ENCODE measurements around the gene ILF3. TPM values are rescaled to one million over a fixed set of nuclear protein-coding genes. Genes with fewer than 3 reads are reported as not detected.

Gene ILF3
- total and polyA plus RNA-seq, 10 of the 15 experiments (the other 5 are each of a cell fraction or from before 2014, with no cell fraction given): 28.1 to 383 (median 176) TPM

DNA sequence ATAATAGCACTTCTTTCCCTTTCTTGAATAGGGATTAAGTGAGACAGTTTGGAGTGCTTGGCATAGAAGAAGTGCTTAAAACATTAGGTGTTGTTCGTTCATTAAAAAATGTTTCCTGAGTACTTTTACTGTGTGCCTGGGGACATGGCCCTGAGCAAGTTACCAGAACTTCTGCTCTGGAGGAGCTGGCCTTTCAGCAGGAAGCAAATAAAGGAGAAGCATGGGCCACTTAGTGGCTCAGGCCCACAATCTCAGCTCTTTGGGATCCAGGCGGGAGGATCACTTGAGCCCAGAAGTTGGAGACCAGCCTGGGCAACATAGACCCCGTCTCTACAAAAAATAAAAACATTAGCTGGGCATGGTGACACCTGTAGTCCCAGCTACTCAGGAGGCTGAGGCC lies 69.4 kb downstream of the ILF3 start:
- Histone ChIP-seq H3K4me2 (ENCODE audit: control insufficient read depth, insufficient read depth) (no peak overlapping the region), H3K36me3 (ENCODE audit: control insufficient read depth in 2 of 2, insufficient read depth in 2 of 2, low read length in 1 of 2) (peaks cover 0 to 12% of the 10 kb centered on the region in 2 experiments; a peak in 3 of 4 replicates), H3K9me3 (replicated peaks; ENCODE audit: control insufficient read depth, insufficient read depth, low read length) (no peaks in the 10 kb centered on the region), H3K27me3 (replicated peaks in 1 of 2; ENCODE audit: control insufficient read depth in 2 of 2, insufficient read depth in 2 of 2, low read length in 1 of 2) (no peaks in the 10 kb centered on the region), H3K79me2 (ENCODE audit: control insufficient read depth, insufficient read depth, low read length) (peaks cover 86% of the 10 kb centered on the region), H3K9ac (ENCODE audit: control insufficient read depth, insufficient read depth, low read length) (no peak overlapping the region), H4K20me1 (ENCODE audit: control insufficient read depth, insufficient read depth) (peaks cover 24% of the 10 kb centered on the region), H3K4me3 (no peak overlapping the region), H2AFZ (ENCODE audit: control insufficient read depth, low read depth, low read length) (no peak overlapping the region), H3K4me1 (ENCODE audit: control insufficient read depth, insufficient read depth, low read length) (peaks cover 11% of the 10 kb centered on the region), H3K27ac (ENCODE audit: control insufficient read depth, insufficient read depth) (no peak overlapping the region)
- no peak for FAIRE-seq
- ChIA-PET RAD21 (ENCODE audit: unreplicated experiment) (no interaction called here), CTCF (interaction anchor here (0.6 to 1.1 kb wide), 2 partner anchors 13 to 142 kb away, joined by 4 read pairs; no protein-coding TSS in a partner anchor), SMC1A (ENCODE audit: uncharacterized antibody, unreplicated experiment) (interaction anchor here (1.6 kb wide), 1 partner anchor 112 kb away, joined by 5 read pairs; the partner anchor contains the start of gene TMED1), POLR2A (no interaction called here)
- BruUV-seq (replicated peaks): no TSS peak
- 100% methylated on average over 3 of the region's 3 CpGs for WGBS (ENCODE audit: insufficient coverage, insufficient replicate concordance, low lambda C conversion rate, missing lambda C conversion rate)
- in situ Hi-C loops (cut with MboI) (no loop called here), intact Hi-C loops (cut with micrococcal nuclease; ENCODE audit: unreplicated experiment) (no loop called here)
- TF ChIP-seq ASH2L (IDR thresholded peaks at IDR 0.05; ENCODE audit: borderline replicate concordance, low read depth): no peak
- no peak for TF ChIP-seq CBX5 (IDR thresholded peaks at IDR 0.05; ENCODE audit: low read depth)
- TF ChIP-seq, protein P1, sequence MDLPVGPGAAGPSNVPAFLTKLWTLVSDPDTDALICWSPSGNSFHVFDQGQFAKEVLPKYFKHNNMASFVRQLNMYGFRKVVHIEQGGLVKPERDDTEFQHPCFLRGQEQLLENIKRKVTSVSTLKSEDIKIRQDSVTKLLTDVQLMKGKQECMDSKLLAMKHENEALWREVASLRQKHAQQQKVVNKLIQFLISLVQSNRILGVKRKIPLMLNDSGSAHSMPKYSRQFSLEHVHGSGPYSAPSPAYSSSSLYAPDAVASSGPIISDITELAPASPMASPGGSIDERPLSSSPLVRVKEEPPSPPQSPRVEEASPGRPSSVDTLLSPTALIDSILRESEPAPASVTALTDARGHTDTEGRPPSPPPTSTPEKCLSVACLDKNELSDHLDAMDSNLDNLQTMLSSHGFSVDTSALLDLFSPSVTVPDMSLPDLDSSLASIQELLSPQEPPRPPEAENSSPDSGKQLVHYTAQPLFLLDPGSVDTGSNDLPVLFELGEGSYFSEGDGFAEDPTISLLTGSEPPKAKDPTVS (IDR thresholded peaks at IDR 0.05; ENCODE audit: low read depth, low read length): no peak
- no peak for ATAC-seq
- no peak for DNase-seq (ENCODE audit: low read depth, low spot score)

DNA sequence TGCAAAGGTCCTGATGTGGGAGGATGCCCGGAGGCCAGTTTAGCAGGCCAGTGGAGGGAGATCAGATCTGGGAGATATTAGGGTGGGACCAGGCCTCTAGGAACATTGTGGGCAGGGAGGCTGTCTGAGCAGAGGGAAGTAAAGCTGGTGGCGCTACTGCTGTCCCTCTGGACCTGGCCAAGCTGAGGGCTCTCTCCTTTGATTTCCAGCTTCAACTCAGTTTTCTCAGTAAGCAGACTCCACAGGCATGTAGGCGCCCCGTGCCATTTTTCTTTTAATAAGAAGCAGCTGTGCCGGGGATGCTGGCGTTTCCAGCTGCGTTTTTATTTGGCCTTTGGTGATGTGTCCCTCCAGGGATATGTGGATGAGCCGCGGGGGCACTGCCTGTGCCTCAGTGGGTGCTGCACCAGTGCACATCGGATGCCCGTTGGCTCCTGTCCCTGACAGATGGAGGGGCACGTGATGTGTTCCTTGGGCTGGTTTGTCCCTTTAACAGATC lies 70.5 kb downstream of the ILF3 start:
- FAIRE-seq (no peak), DNase-seq (ENCODE audit: low read depth, low spot score) (no peak), ATAC-seq (no peak)
- Histone ChIP-seq H3K79me2 (ENCODE audit: control insufficient read depth, insufficient read depth, low read length) (peaks cover 83% of the 10 kb centered on the region), H3K27me3 (replicated peaks in 1 of 2; ENCODE audit: control insufficient read depth in 2 of 2, insufficient read depth in 2 of 2, low read length in 1 of 2) (no peaks in the 10 kb centered on the region), H3K9ac (ENCODE audit: control insufficient read depth, insufficient read depth, low read length) (no peak overlapping the region), H3K4me3 (no peak overlapping the region), H4K20me1 (ENCODE audit: control insufficient read depth, insufficient read depth) (peaks cover 15% of the 10 kb centered on the region), H3K27ac (ENCODE audit: control insufficient read depth, insufficient read depth) (no peak overlapping the region), H2AFZ (ENCODE audit: control insufficient read depth, low read depth, low read length) (no peak overlapping the region), H3K9me3 (replicated peaks; ENCODE audit: control insufficient read depth, insufficient read depth, low read length) (no peaks in the 10 kb centered on the region), H3K4me1 (ENCODE audit: control insufficient read depth, insufficient read depth, low read length) (peaks cover 8% of the 10 kb centered on the region), H3K36me3 (ENCODE audit: control insufficient read depth in 2 of 2, insufficient read depth in 2 of 2, low read length in 1 of 2) (peaks cover 1 to 12% of the 10 kb centered on the region in 2 experiments; a peak in 3 of 4 replicates), H3K4me2 (ENCODE audit: control insufficient read depth, insufficient read depth) (no peak overlapping the region)
- RAD21 ChIA-PET (ENCODE audit: unreplicated experiment): no interaction called here
- POLR2A ChIA-PET: no interaction called here
- intact Hi-C loops (cut with micrococcal nuclease; ENCODE audit: unreplicated experiment) (no loop called here), in situ Hi-C loops (cut with MboI) (no loop called here)
- 92% methylated on average over 12 of the region's 12 CpGs for WGBS (ENCODE audit: insufficient coverage, insufficient replicate concordance, low lambda C conversion rate, missing lambda C conversion rate)
- BruUV-seq (replicated peaks): TSS peak; percentile 32
- SMC1A ChIA-PET (ENCODE audit: uncharacterized antibody, unreplicated experiment): interaction anchor here (1.6 kb wide), 1 partner anchor 111 kb away, joined by 5 read pairs; the partner anchor contains the start of gene TMED1
- CTCF ChIA-PET: no interaction called here
- TF ChIP-seq NFXL1 (IDR thresholded peaks at IDR 0.05; ENCODE audit: borderline replicate concordance) (no peak), SMC3 (IDR thresholded peaks at IDR 0.05; ENCODE audit: borderline replicate concordance, low read length) (no peak), BMI1 (IDR thresholded peaks at IDR 0.05; ENCODE audit: borderline replicate concordance) (no peak), EP300 (IDR thresholded peaks at IDR 0.05; ENCODE audit: borderline replicate concordance in 1 of 2, control insufficient read depth in 1 of 2, low read depth in 2 of 2, low read length in 2 of 2) (no peak), CHD4 (IDR thresholded peaks at IDR 0.05) (no peak), FOXM1 (IDR thresholded peaks at IDR 0.05; ENCODE audit: low read depth, low read length) (no peak), PAX8 (IDR thresholded peaks at IDR 0.05) (no peak), KDM1A (IDR thresholded peaks at IDR 0.05; ENCODE audit: borderline replicate concordance) (no peak), TCF12 (IDR thresholded peaks at IDR 0.05; ENCODE audit: low read depth, low read length) (no peak)
- TF ChIP-seq, protein P2, sequence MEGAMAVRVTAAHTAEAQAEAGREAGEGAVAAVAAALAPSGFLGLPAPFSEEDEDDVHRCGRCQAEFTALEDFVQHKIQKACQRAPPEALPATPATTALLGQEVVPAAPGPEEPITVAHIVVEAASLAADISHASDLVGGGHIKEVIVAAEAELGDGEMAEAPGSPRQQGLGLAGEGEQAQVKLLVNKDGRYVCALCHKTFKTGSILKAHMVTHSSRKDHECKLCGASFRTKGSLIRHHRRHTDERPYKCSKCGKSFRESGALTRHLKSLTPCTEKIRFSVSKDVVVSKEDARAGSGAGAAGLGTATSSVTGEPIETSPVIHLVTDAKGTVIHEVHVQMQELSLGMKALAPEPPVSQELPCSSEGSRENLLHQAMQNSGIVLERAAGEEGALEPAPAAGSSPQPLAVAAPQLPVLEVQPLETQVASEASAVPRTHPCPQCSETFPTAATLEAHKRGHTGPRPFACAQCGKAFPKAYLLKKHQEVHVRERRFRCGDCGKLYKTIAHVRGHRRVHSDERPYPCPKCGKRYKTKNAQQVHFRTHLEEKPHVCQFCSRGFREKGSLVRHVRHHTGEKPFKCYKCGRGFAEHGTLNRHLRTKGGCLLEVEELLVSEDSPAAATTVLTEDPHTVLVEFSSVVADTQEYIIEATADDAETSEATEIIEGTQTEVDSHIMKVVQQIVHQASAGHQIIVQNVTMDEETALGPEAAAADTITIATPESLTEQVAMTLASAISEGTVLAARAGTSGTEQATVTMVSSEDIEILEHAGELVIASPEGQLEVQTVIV (IDR thresholded peaks at IDR 0.05; ENCODE audit: borderline replicate concordance, partially characterized antibody): no peak
- TF ChIP-seq, protein P3, sequence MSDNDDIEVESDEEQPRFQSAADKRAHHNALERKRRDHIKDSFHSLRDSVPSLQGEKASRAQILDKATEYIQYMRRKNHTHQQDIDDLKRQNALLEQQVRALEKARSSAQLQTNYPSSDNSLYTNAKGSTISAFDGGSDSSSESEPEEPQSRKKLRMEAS (IDR thresholded peaks at IDR 0.05; ENCODE audit: low read depth, low read length): no peak
